Testis (tissue), 2 donors: Measurements from ENCODE around the gene PMM1.

Experiments used
- POLR2A ChIP-seq: fragments of 450-650 bp; IDR thresholded peaks from one replicate; pipeline ENCODE4 v1.6.1; 2017; ENCODE audit warnings: antibody characterized with exemption, mild to moderate bottlenecking, moderate library complexity
- TF ChIP-seq, protein P1 (sequence below), 3 experiments: fragments of 450-650 bp in 2 of 3; fragments of 200-600 bp in 1 of 3; sonication (generic) in 1 of 3; IDR thresholded peaks; one replicate each; pipeline ENCODE4 v1.5.1; 2016 to 2019; ENCODE audit warnings: antibody characterized with exemption in 3 of 3, mild to moderate bottlenecking in 2 of 3, moderate library complexity in 1 of 3

DNA sequence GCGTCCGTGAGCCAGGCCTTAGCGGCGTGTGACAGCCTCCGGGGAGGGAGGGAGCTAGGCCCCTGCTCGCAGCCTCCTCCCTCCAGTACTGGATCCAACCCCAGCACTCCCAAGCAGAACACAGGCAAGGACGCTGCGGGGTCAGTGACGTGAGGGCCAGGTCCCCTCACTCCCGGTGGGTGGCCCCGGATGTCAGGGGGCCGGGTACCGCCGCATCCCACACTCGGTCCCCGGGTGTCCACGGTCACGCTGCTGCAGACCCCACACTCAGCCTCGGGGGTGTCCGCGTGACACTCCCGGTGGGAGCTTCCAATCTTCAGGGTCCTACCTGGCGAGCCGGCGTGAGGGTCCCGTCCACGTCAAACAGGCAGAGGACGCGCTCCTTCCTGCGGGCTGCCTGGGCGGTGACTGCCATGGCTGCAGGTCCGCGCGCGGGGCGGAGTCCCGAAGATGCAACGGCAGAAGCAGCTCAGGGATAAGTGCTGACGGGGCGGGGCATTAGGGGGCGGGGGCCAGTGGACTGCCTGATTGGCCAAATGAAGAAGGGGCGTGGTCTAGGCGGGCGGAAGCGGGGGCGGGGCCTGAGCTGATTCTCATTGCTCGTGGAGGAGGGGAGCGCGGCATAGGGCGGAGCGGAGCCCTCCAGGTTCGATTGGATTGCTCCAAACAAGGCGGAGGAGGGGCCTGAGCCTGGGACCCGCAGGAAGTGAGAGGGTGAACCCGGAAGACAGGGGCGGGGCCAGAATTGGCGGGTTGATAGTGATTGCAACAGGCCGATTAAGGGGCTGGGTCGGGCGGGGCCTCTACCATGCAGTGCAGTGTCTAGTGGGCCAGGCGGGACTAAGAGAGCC lies at the start of gene PMM1:
- TF ChIP-seq, protein P1, sequence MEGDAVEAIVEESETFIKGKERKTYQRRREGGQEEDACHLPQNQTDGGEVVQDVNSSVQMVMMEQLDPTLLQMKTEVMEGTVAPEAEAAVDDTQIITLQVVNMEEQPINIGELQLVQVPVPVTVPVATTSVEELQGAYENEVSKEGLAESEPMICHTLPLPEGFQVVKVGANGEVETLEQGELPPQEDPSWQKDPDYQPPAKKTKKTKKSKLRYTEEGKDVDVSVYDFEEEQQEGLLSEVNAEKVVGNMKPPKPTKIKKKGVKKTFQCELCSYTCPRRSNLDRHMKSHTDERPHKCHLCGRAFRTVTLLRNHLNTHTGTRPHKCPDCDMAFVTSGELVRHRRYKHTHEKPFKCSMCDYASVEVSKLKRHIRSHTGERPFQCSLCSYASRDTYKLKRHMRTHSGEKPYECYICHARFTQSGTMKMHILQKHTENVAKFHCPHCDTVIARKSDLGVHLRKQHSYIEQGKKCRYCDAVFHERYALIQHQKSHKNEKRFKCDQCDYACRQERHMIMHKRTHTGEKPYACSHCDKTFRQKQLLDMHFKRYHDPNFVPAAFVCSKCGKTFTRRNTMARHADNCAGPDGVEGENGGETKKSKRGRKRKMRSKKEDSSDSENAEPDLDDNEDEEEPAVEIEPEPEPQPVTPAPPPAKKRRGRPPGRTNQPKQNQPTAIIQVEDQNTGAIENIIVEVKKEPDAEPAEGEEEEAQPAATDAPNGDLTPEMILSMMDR (IDR thresholded peaks at IDR 0.05) = no peak
- TF ChIP-seq POLR2A = peak; percentile 60
